IPS-20b (cell line): ENCODE measurements around the gene DOK6.
"Not testable (repeated sequence)": the region's sequence is repeated elsewhere in the genome, so short reads cannot be mapped to it uniquely, and the experiment has no call there.

ENCODE experiments used
- H3K27ac ChIP-seq: one replicate; pipeline ENCODE4 v1.5.1; 2013; ENCODE audit warnings: low read length
- H3K27me3 ChIP-seq: 2 replicates; pipeline ENCODE4 v1.6.1; 2013; ENCODE audit warnings: mild to moderate bottlenecking, low read length, inconsistent platforms; ENCODE audit not compliant: insufficient read depth
- H3K36me3 ChIP-seq: 2 replicates; pipeline ENCODE4 v1.6.1; 2013; ENCODE audit warnings: low read depth, mild to moderate bottlenecking, inconsistent platforms, low read length, moderate library complexity; ENCODE audit not compliant: insufficient read depth
- H3K4me1 ChIP-seq: 2 replicates; pipeline ENCODE4 v1.6.1; 2013; ENCODE audit warnings: mild to moderate bottlenecking, control low read depth, inconsistent platforms, low read length, moderate library complexity; ENCODE audit not compliant: insufficient read depth
- H3K4me3 ChIP-seq: 2 replicates; pipeline ENCODE4 v1.5.1; 2013; ENCODE audit warnings: mild to moderate bottlenecking, low read length, inconsistent platforms
- H3K9ac ChIP-seq: 2 replicates; pipeline ENCODE4 v1.6.1; 2013; ENCODE audit warnings: low read depth, mild to moderate bottlenecking, inconsistent platforms, low read length, moderate library complexity
- H3K9me3 ChIP-seq: 2 replicates; pipeline ENCODE4 v1.6.1; 2013; ENCODE audit warnings: mild to moderate bottlenecking, low read depth, low read length, inconsistent platforms; ENCODE audit not compliant: insufficient read depth

DOK6 gene

DNA sequence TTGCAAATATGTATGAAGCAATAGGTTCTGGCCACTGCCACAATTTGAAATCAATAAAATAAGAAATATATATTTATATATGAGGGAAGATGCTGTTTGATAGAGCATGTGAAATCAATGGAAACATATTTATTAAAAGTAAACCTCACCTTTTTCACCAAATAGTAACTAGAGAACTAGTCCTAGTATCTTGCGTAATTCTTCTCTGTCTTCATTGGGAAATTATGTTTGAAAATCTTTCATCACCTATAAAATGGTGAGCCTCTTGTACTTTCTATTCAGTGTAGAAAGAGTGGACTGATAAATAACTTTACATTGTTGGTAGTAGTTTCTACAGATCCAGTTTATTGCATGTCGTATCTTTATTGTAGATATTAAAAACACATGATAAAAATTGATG lies 444.0 kb downstream of the DOK6 start:
- H3K27ac ChIP-seq, result no peak overlapping the region
- H3K4me1 ChIP-seq, result 0 out of 2 replicates have a peak, but pooled peaks cover 4% of the 10 kb centered on the region
- no peaks in the 10 kb centered on the region for H3K36me3 ChIP-seq
- H3K9me3 ChIP-seq, result no peaks in the 10 kb centered on the region
- H3K9ac ChIP-seq, result no peak overlapping the region
- no peaks in the 10 kb centered on the region for H3K27me3 ChIP-seq
- H3K4me3 ChIP-seq, result no peak overlapping the region

DNA sequence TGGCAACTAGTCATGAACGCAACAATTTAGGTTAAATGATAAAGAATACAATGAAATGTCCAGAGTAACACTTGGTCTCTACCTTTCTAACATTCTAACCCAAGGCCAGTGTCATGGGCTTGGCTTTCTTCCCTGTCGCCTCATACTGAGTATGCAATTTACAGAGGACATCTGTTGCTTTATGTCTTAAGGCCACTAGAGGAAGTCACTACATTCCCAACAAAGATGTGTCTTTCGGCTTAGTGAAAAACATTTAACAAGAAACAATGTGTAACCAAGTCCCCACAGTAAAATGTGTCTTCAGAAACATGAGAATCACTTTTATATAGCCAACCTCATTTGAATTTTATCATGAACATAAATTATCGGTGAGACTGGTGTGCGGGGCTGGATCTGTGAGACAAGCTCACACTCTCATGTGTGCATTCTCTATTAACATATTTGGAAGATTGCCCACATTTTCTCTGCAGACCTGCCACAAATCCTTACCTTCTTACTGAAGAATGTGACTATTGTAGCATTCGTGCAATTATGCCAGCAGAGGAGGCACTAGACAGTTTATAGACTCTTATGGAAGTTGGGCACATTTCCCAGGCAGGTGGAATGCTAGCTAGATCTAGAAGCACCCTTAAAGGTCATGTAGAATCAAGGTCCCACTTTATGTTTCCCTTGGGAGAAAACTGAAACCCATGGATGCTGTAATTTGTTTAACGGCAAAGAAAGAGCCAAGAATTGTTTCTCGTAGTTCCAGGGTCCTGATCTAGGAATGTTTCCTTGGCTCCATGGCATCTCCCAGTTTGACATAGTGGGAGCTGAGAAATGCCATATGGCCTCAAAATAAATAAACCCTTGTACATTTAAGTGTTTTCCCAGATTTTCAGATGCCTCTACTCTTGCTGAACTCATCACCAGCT lies 445.2 kb downstream of the DOK6 start:
- Histone ChIP-seq H3K9ac (no peak overlapping the region), H3K27me3 (no peaks in the 10 kb centered on the region), H3K4me3 (no peak overlapping the region), H3K36me3 (no peaks in the 10 kb centered on the region), H3K9me3 (no peaks in the 10 kb centered on the region), H3K27ac (no peak overlapping the region), H3K4me1 (0 out of 2 replicates have a peak, but pooled peaks cover 4% of the 10 kb centered on the region)

- Histone ChIP-seq H3K27ac (no peak overlapping the region), H3K36me3 (no peaks in the 10 kb centered on the region), H3K4me3 (no peak overlapping the region), H3K9ac (no peak overlapping the region), H3K4me1 (no peaks in the 10 kb centered on the region), H3K9me3 (no peaks in the 10 kb centered on the region), H3K27me3 (no peaks in the 10 kb centered on the region)
These were observed 452.4 kb downstream of the DOK6 start for GRCh38 chr18:69853051-69853450.

GRCh38 chr18:69854455-69854854 lies 453.8 kb downstream of the DOK6 start:
- no peak overlapping the region for H3K9ac ChIP-seq
- H3K27ac ChIP-seq, result no peak overlapping the region
- no peaks in the 10 kb centered on the region for H3K36me3 ChIP-seq
- H3K4me3 ChIP-seq, result no peak overlapping the region
- no peaks in the 10 kb centered on the region for H3K9me3 ChIP-seq
- no peaks in the 10 kb centered on the region for H3K27me3 ChIP-seq
- H3K4me1 ChIP-seq, result no peaks in the 10 kb centered on the region

GRCh38 chr18:69858897-69859296 lies 458.2 kb downstream of the DOK6 start:
- H3K27me3 ChIP-seq, result no peaks in the 10 kb centered on the region

DNA sequence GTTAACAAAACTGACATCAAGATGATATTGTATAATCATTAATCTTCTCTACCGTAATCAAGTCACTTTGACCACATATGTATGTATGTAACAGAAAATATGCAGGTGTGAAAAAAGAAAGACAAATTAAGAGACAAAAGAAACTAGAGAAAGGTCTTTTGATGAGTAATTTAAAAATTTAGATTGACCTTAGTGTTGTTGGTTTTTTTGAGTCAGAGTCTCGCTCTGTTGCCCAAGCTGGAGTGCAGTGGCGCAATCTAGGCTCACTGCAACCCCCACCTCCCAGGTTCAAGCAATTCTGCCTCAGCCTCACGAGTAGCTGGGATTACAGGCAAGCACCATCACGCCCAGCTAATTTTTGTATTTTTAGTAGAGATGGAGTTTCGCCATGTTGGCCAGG lies 464.1 kb downstream of the DOK6 start:
- H3K27me3 ChIP-seq, H3K9ac ChIP-seq, H3K9me3 ChIP-seq, H3K27ac ChIP-seq, H3K4me1 ChIP-seq, H3K36me3 ChIP-seq, H3K4me3 ChIP-seq: not testable (repeated sequence)

More at GRCh38 chr18:69858897-69859296, 458.2 kb downstream of the DOK6 start:
- Histone ChIP-seq H3K27ac (no peak overlapping the region), H3K4me1 (no peaks in the 10 kb centered on the region), H3K4me3 (no peak overlapping the region), H3K9me3 (no peaks in the 10 kb centered on the region), H3K9ac (no peak overlapping the region), H3K36me3 (no peaks in the 10 kb centered on the region)

DNA sequence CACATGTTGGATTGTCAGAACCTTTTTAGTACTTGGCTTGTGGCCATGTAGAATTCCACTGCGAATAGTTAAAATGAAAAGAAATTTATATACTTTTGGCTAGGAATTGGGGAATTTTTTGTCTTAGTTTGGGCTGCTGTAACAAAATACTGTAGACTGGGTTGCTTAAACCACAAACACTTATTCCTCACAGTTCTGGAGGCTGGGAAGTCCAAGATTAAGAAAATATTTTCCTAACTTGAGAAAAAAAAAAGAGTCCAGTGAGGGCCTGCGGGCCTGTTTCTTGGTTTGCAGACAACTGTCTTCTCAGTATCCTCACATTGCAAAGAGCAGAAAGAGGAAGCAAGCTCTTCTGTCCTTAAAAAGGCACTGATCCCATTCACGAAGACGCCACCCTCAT lies 465.1 kb downstream of the DOK6 start:
- Histone ChIP-seq H3K27me3 (no peaks in the 10 kb centered on the region), H3K36me3 (no peaks in the 10 kb centered on the region), H3K9me3 (no peaks in the 10 kb centered on the region), H3K4me1 (no peaks in the 10 kb centered on the region), H3K9ac (no peak overlapping the region), H3K27ac (no peak overlapping the region), H3K4me3 (no peak overlapping the region)

GRCh38 chr18:69866212-69866611 lies 465.5 kb downstream of the DOK6 start:
- Histone ChIP-seq H3K9me3 (no peaks in the 10 kb centered on the region), H3K4me3 (no peak overlapping the region), H3K27me3 (no peaks in the 10 kb centered on the region), H3K36me3 (no peaks in the 10 kb centered on the region), H3K27ac (no peak overlapping the region), H3K9ac (no peak overlapping the region), H3K4me1 (no peaks in the 10 kb centered on the region)

GRCh38 chr18:69870736-69871135 lies 470.0 kb downstream of the DOK6 start:
- no peak overlapping the region for H3K9ac ChIP-seq
- H3K27me3 ChIP-seq, result no peaks in the 10 kb centered on the region
- H3K4me1 ChIP-seq, result no peaks in the 10 kb centered on the region
- no peaks in the 10 kb centered on the region for H3K9me3 ChIP-seq
- H3K36me3 ChIP-seq, result no peaks in the 10 kb centered on the region
- H3K27ac ChIP-seq, result no peak overlapping the region
- H3K4me3 ChIP-seq, result no peak overlapping the region

- Histone ChIP-seq H3K9ac (no peak overlapping the region), H3K36me3 (no peaks in the 10 kb centered on the region), H3K4me1 (no peaks in the 10 kb centered on the region), H3K9me3 (no peaks in the 10 kb centered on the region), H3K4me3 (no peak overlapping the region), H3K27ac (no peak overlapping the region), H3K27me3 (no peaks in the 10 kb centered on the region)
These were observed 470.7 kb downstream of the DOK6 start for GRCh38 chr18:69871363-69871762.

DNA sequence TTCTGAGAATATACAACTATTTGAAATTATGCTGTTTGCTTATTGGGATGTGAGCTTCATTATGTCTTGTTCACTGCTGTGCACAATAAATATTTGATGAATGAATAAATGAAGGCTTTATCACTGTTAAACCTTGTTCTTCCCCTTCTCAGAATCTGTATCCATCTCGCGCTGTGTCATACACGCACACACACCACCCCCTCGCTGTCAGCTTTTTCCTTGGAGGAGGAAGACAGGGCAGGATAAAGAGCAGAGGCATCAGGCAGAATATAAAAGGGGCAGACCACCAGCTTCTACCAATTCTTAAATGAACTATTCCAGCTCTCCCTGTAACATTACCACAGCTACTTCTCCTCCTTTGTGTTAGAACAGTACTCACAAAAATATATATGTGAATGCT lies 472.0 kb downstream of the DOK6 start:
- no peak overlapping the region for H3K9ac ChIP-seq
- H3K27ac ChIP-seq, result no peak overlapping the region
- no peaks in the 10 kb centered on the region for H3K27me3 ChIP-seq
- no peaks in the 10 kb centered on the region for H3K4me1 ChIP-seq
- no peaks in the 10 kb centered on the region for H3K9me3 ChIP-seq
- H3K4me3 ChIP-seq, result no peak overlapping the region
- no peaks in the 10 kb centered on the region for H3K36me3 ChIP-seq

DNA sequence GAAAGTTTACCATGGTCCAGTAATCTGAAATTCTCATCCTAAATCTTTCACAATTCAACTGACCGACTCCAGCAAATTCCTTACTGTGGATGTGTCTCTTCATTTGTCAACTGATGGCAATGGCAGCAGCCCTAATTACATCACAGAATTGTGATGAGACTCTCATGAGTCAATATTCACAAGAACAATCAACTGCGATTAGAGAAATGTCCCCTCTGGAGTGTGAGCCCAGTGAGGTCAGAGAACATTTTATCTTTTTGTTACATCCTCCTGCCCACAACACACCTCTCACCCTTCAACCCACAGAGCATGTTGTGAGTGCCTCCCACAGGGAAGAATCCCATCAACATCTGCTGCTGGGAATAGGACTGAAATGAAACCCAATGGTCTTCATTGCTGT lies 473.4 kb downstream of the DOK6 start:
- no peak overlapping the region for H3K9ac ChIP-seq
- H3K36me3 ChIP-seq, result no peaks in the 10 kb centered on the region
- no peak overlapping the region for H3K4me3 ChIP-seq
- no peak overlapping the region for H3K27ac ChIP-seq
- H3K4me1 ChIP-seq, result peaks cover 10% of the 10 kb centered on the region
- H3K9me3 ChIP-seq, result no peaks in the 10 kb centered on the region
- H3K27me3 ChIP-seq, result no peaks in the 10 kb centered on the region
